ENCODE data around the gene ANOS1. TPM values are rescaled to one million over a fixed set of nuclear protein-coding genes. Genes with fewer than 3 reads are reported as not detected.

Gene ANOS1
- total and polyA plus RNA-seq, 3 donors from 2014 or later, result 12.3 to 37.2 (median 29.4) TPM

DNA sequence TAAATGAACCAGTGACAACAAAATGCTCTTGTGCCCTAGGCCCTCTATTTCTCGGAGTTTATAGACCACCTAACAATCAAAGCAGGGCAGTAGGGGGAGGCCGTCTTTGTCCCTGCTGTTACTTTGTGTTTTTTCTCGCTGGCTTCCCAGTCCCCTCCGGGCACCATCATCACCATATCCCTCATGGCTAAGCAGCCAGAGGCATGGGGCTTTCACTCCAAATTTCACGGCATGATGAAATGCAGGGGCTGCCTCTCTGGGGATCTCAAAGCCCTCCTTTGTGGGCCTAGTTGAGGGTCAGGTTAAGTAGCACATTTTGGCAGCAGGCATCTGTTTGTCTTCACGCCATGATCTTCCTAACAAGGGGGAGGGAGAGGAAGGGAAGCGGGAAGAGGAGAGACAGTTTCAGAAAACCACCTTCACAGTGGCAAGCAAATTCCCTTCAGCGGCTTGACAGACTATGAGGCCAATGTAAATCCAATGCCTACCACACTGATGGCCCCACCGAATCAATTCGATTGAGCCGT is 91.9 kb downstream of the ANOS1 start:
- intact Hi-C loops (cut with DNase I; ENCODE audit: low total_unique reads), result no loop called here
- no peak overlapping the region for H3K27ac ChIP-seq
- H3K27me3 ChIP-seq, result no peaks in the 10 kb centered on the region
- no peak overlapping the region for H3K4me3 ChIP-seq
- H3K4me1 ChIP-seq, result no peaks in the 10 kb centered on the region
- 79 to 89% methylated on average over 7 to 9 of the region's 11 CpGs for WGBS, 2 donors
- no peaks in the 10 kb centered on the region for H3K9me3 ChIP-seq
- H3K36me3 ChIP-seq (ENCODE audit: low read depth, missing control alignments), result no peaks in the 10 kb centered on the region
- TF ChIP-seq POLR2A (IDR thresholded peaks at IDR 0.05), result no peak
- TF ChIP-seq, protein P1, sequence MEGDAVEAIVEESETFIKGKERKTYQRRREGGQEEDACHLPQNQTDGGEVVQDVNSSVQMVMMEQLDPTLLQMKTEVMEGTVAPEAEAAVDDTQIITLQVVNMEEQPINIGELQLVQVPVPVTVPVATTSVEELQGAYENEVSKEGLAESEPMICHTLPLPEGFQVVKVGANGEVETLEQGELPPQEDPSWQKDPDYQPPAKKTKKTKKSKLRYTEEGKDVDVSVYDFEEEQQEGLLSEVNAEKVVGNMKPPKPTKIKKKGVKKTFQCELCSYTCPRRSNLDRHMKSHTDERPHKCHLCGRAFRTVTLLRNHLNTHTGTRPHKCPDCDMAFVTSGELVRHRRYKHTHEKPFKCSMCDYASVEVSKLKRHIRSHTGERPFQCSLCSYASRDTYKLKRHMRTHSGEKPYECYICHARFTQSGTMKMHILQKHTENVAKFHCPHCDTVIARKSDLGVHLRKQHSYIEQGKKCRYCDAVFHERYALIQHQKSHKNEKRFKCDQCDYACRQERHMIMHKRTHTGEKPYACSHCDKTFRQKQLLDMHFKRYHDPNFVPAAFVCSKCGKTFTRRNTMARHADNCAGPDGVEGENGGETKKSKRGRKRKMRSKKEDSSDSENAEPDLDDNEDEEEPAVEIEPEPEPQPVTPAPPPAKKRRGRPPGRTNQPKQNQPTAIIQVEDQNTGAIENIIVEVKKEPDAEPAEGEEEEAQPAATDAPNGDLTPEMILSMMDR (IDR thresholded peaks at IDR 0.05), result no peak
- DNase-seq, result no peak

DNA sequence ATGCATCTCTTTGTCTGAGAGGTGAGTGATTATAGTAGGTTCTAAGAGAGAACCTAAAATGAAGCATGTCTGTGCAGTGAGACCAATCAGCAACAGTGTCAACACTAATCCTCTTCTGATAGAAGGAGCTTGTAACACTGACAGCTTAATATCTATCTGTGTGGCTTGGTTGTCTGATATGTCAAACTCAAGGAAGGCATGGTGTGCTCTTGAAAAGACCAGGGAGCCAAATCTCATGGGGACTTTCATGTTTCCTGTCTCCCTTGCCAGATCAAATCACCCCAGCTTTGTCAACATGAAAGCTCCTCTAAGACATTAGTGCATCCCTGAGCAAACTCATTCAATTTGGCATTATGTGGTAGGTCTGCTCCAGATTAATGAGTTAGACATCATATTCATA is 95.4 kb downstream of the ANOS1 start:
- Histone ChIP-seq H3K4me3 (no peak overlapping the region), H3K4me1 (no peaks in the 10 kb centered on the region), H3K36me3 (ENCODE audit: low read depth, missing control alignments) (no peaks in the 10 kb centered on the region), H3K27me3 (no peaks in the 10 kb centered on the region), H3K27ac (no peak overlapping the region), H3K9me3 (no peaks in the 10 kb centered on the region)
- TF ChIP-seq, protein P1 (IDR thresholded peaks at IDR 0.05), result no peak
- no peak for TF ChIP-seq POLR2A (IDR thresholded peaks at IDR 0.05)
- intact Hi-C loops (cut with DNase I; ENCODE audit: low total_unique reads), result no loop called here
- no peak for DNase-seq

DNA sequence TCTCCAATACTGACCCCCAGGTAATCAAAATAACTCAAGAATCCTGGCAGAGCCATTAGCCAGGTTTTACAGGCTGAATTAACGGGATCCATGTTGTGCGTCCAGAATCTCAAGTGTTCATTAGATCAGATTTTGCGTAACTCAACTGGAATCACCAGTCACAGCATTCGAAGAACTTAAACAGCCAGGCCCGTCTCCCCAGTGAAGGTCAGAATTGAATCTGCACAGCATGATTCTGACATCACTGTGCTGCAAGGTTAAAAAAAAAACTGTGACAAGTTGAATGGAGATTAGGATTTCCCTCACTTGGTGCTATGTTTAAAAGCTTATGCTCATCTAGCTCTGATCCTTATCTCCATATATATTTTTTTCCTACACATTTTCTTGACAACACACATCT is 96.1 kb downstream of the ANOS1 start:
- H3K4me3 ChIP-seq, result no peak overlapping the region
- TF ChIP-seq, protein P1 (IDR thresholded peaks at IDR 0.05), result no peak
- no peak for TF ChIP-seq POLR2A (IDR thresholded peaks at IDR 0.05)
- H3K9me3 ChIP-seq, result no peaks in the 10 kb centered on the region
- WGBS, 2 donors, result 73 to 82% methylated on average over 4 to 5 of the region's 5 CpGs
- H3K27me3 ChIP-seq, result no peaks in the 10 kb centered on the region
- no peaks in the 10 kb centered on the region for H3K4me1 ChIP-seq
- no peaks in the 10 kb centered on the region for H3K36me3 ChIP-seq (ENCODE audit: low read depth, missing control alignments)
- H3K27ac ChIP-seq, result no peak overlapping the region
- no peak for DNase-seq
- intact Hi-C loops (cut with DNase I; ENCODE audit: low total_unique reads), result no loop called here

DNA sequence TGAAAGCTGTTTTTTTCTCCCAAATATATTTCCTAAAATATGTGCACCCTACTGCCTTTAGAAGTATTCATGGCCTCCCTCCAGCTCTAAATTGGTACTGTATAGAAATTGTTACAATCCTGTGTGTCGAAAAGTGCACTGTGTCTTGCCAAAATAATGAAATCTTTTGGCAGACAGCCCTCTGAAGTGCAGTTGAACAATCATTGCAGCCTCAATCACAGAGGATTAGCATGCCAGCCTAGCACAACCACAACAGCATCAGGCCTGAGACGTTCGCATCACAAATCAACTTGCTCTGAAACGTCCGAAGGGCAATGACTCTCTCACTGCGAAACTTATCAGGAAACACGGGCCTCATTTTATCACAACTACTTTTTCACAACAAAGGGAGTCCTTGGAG is 99.0 kb downstream of the ANOS1 start:
- Histone ChIP-seq H3K4me3 (no peak overlapping the region), H3K27me3 (no peaks in the 10 kb centered on the region), H3K9me3 (no peaks in the 10 kb centered on the region), H3K27ac (no peak overlapping the region), H3K4me1 (no peaks in the 10 kb centered on the region), H3K36me3 (ENCODE audit: low read depth, missing control alignments) (no peaks in the 10 kb centered on the region)
- TF ChIP-seq POLR2A (IDR thresholded peaks at IDR 0.05), result no peak
- TF ChIP-seq, protein P1 (IDR thresholded peaks at IDR 0.05), result no peak
- DNase-seq, result peak; percentile 39
- intact Hi-C loops (cut with DNase I; ENCODE audit: low total_unique reads), result no loop called here
- 25 to 37% methylated on average over 7 of the region's 7 CpGs for WGBS, 2 donors

- intact Hi-C loops (cut with DNase I; ENCODE audit: low total_unique reads), result no loop called here
- 91 to 94% methylated on average over 7 of the region's 7 CpGs for WGBS, 2 donors
These were observed 102.1 kb downstream of the ANOS1 start for GRCh38 chrX:8629871-8630270.

More at GRCh38 chrX:8629871-8630270, 102.1 kb downstream of the ANOS1 start:
- Histone ChIP-seq H3K27ac (no peak overlapping the region), H3K4me3 (no peak overlapping the region), H3K27me3 (no peaks in the 10 kb centered on the region), H3K4me1 (no peaks in the 10 kb centered on the region), H3K36me3 (ENCODE audit: low read depth, missing control alignments) (no peaks in the 10 kb centered on the region), H3K9me3 (no peaks in the 10 kb centered on the region)
- no peak for DNase-seq
- TF ChIP-seq, protein P1 (IDR thresholded peaks at IDR 0.05), result no peak
- TF ChIP-seq POLR2A (IDR thresholded peaks at IDR 0.05), result no peak
